Nephron progenitor cell (in vitro differentiated cells): ENCODE measurements around the gene GPR146.
"Not testable (repeated sequence)": the region's sequence is repeated elsewhere in the genome, so short reads cannot be mapped to it uniquely, and the experiment has no call there.

Experiments
- DNase-seq: peaks from one replicate; pipeline ENCODE4 v3.0.0; 2021
- H3K27ac Mint-ChIP-seq: 2 replicates; pipeline ENCODE4 v1.8.0; 2021; ENCODE audit warnings: mild to moderate bottlenecking, moderate library complexity, mixed read lengths
- H3K27me3 Mint-ChIP-seq: 2 replicates; pipeline ENCODE4 v1.8.0; 2021; ENCODE audit warnings: mild to moderate bottlenecking, low read depth, mixed read lengths; ENCODE audit not compliant: poor library complexity
- H3K36me3 Mint-ChIP-seq: 2 replicates; pipeline ENCODE4 v1.8.0; 2021; ENCODE audit warnings: low read depth, mixed read lengths
- H3K4me1 Mint-ChIP-seq: 2 replicates; pipeline ENCODE4 v1.8.0; 2021; ENCODE audit warnings: mixed read lengths
- H3K4me3 Mint-ChIP-seq: 2 replicates; pipeline ENCODE4 v1.8.0; 2021; ENCODE audit warnings: mild to moderate bottlenecking, moderate library complexity, mixed read lengths
- H3K9me3 Mint-ChIP-seq: 2 replicates; pipeline ENCODE4 v1.8.0; 2021; ENCODE audit warnings: mild to moderate bottlenecking, moderate library complexity, mixed read lengths
- CTCF ChIP-seq: fragments of 200-600 bp; sonication (generic); IDR thresholded peaks from 2 replicates; pipeline ENCODE4 v1.5.0; 2021; ENCODE audit warnings: antibody characterized with exemption

GPR146 gene

GRCh38 chr7:1031716-1032455 lies 12.5 kb upstream of the GPR146 start:
- H3K9me3 Mint-ChIP-seq: peaks cover 20% of the 10 kb centered on the region
- no peak overlapping the region for H3K27ac Mint-ChIP-seq
- H3K4me3 Mint-ChIP-seq: no peak overlapping the region
- no peak for DNase-seq
- H3K36me3 Mint-ChIP-seq: peaks cover 26% of the 10 kb centered on the region
- peaks cover 9% of the 10 kb centered on the region for H3K27me3 Mint-ChIP-seq
- peaks cover 39% of the 10 kb centered on the region for H3K4me1 Mint-ChIP-seq
- TF ChIP-seq CTCF: no peak

- TF ChIP-seq CTCF: no peak
- Mint-ChIP-seq H3K4me1 (peaks cover 31% of the 10 kb centered on the region), H3K9me3 (peaks cover 20% of the 10 kb centered on the region), H3K27me3 (peaks cover 4% of the 10 kb centered on the region), H3K27ac (peak overlapping the region; percentile 16), H3K4me3 (no peak overlapping the region), H3K36me3 (peaks cover 26% of the 10 kb centered on the region)
- DNase-seq: no peak
Measured at GRCh38 chr7:1032536-1033181, 11.7 kb upstream of the GPR146 start.

GRCh38 chr7:1033546-1034145 lies 10.7 kb upstream of the GPR146 start:
- no peak for DNase-seq
- no peak overlapping the region for H3K4me3 Mint-ChIP-seq
- H3K4me1 Mint-ChIP-seq: peaks cover 31% of the 10 kb centered on the region
- peaks cover 20% of the 10 kb centered on the region for H3K9me3 Mint-ChIP-seq
- no peak overlapping the region for H3K27ac Mint-ChIP-seq
- TF ChIP-seq CTCF: no peak
- peaks cover 26% of the 10 kb centered on the region for H3K36me3 Mint-ChIP-seq
- H3K27me3 Mint-ChIP-seq: peaks cover 4% of the 10 kb centered on the region

- peaks cover 20% of the 10 kb centered on the region for H3K9me3 Mint-ChIP-seq
- peaks cover 26% of the 10 kb centered on the region for H3K36me3 Mint-ChIP-seq
- H3K27ac Mint-ChIP-seq, H3K27me3 Mint-ChIP-seq, DNase-seq, H3K4me3 Mint-ChIP-seq: not testable (repeated sequence)
- H3K4me1 Mint-ChIP-seq: peaks cover 19% of the 10 kb centered on the region
Measured at GRCh38 chr7:1034769-1035168, 9.6 kb upstream of the GPR146 start.

- H3K4me3 Mint-ChIP-seq: not testable (repeated sequence)
Measured at GRCh38 chr7:1036164-1036928, 8.0 kb upstream of the GPR146 start.

GRCh38 chr7:1040233-1040632 lies 4.1 kb upstream of the GPR146 start:
- Mint-ChIP-seq H3K4me1 (peaks cover 42% of the 10 kb centered on the region), H3K36me3 (peaks cover 20% of the 10 kb centered on the region), H3K9me3 (peaks cover 19% of the 10 kb centered on the region)
- not testable (repeated sequence) for H3K4me3 Mint-ChIP-seq, H3K27me3 Mint-ChIP-seq, DNase-seq, H3K27ac Mint-ChIP-seq

More at GRCh38 chr7:1036164-1036928, 8.0 kb upstream of the GPR146 start:
- Mint-ChIP-seq H3K36me3 (peaks cover 34% of the 10 kb centered on the region), H3K4me1 (peaks cover 19% of the 10 kb centered on the region), H3K9me3 (peaks cover 27% of the 10 kb centered on the region)
- DNase-seq, H3K27me3 Mint-ChIP-seq, H3K27ac Mint-ChIP-seq: not testable (repeated sequence)

GRCh38 chr7:1040790-1041189 lies 3.6 kb upstream of the GPR146 start:
- Mint-ChIP-seq H3K4me1 (peaks cover 47% of the 10 kb centered on the region), H3K27ac (no peak overlapping the region), H3K27me3 (peaks cover 8% of the 10 kb centered on the region), H3K4me3 (peak overlapping the region; percentile 73), H3K9me3 (peaks cover 14% of the 10 kb centered on the region), H3K36me3 (peaks cover 14% of the 10 kb centered on the region)
- TF ChIP-seq CTCF: no peak
- peak; percentile 58 for DNase-seq
